CD4-positive, alpha-beta T cell treated with Interleukin-15 for 4 hours (primary cell): Measurements from ENCODE around the gene PPFIA1.
A peak's percentile ranks its signal among the peaks of the same experiment; 100 is the strongest.
"Not testable (repeated sequence)": the region's sequence is repeated elsewhere in the genome, so short reads cannot be mapped to it uniquely, and the experiment has no call there.

Experiments used
- DNase-seq: peaks from one replicate; pipeline ENCODE4 v3.0.0-alpha.2; 2020; ENCODE audit warnings: low spot score

PPFIA1 gene

DNA sequence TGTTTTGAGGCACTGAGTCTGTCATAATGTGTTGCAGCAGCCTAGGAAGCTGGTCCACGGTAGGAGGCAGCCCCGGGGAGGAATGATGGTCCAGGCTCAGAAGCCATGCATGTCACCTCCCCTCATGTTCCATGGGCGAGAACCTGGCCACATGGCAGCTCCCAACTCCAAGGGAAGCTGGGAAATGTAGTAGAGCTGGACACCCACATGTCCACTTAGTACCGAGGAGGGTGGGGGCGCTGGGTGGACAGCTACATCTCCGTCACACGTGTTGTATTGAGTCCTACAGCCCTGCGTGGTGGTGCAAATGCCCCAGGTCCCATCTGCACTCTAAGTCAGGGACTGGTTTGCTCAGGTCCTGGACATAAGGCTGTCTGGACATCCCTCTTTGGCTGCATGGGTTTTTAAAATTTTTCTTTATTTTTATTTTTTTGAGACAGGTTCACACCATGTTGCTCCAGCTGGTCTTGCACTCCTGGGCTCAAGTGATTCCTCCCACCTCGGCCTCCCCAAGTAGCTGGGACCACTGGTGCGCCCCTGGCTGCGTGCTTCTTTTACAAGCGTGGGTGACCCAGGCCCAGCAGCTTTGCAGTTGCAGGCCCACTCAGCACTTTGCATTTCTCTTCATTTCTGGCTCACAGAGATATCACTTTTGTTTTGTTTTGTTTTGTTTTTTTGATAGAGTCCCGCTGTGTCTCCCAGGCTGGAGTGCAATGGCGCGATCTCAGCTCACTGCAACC lies 123.9 kb downstream of the PPFIA1 start:
- no peak for DNase-seq

DNA sequence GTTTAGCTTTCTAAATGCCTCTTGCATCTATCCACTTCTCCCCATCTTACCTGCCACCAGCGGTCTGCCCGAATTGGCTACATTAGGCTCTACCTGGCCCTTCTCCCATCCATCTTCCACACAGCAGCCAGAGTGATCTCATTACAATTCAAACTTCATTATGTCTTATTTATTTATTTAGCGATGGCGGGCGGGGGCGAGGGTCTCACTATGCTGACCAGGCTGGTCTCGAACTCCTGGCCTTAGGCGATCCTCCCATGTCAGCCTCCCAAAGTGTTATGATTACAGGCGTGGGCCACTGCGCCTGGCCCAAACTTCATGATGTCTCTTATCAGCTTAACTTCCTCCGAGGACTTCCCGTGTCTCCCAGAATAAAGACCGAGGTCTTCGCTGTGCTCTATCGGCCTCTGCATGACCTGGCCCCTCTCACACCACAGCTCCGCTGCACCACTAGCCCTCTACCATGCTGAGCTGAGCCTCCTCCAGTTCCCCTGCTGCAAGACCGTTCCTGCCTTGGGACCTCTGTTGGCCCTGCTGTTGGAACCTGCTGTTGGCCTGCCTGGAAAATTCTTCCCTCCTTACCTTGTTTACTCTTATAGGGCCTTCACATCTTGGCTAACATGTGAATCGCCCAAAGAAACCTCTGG lies 127.0 kb downstream of the PPFIA1 start:
- no peak for DNase-seq

DNA sequence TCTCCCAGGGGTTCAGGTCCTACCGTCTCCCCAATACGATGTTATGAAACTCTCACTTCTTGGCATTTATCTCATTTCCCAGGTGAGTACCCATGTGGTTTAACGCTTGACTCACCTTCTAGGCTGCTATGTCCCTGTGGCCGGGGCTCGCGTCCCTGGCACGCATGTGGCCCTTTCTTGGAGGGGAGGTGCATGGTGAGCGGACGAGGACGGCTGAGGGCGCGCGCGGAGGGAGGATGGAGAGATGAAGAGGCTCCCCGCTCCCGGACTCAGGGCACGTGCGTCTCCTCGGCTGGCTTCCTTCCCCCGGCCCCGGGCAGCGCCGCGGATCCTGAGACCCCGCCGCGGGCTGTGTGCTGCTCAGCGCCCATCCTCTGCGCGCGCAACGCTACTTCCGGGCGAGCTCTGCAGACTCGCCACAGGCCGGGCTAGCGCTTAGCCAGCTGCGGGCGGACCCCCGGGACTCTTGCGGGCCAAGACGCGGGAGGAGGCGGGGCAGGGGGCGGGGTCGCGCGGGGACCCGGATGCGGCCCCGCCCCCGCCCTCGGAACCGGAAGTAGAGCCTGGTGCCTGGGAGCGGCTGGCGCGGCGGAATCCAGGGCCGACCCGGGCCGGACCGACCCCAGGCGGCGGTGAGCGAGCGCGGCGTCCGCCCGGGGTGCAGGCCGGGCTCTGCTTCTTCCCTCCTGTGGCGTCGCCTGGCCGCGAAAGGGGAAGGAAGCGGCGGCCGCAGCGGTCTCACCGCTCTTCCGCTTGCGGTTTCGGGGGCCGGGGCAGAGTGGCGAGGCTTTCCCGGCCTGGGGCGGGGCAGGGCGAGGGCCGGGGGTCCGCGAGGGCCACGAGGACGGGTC lies 127.7 kb downstream of the PPFIA1 start, which contains the start of gene CTTN:
CTTN (plus strand) TSS at position 547 of the 851 bp plus-strand sequence. CDS start 8,769 bp downstream, outside the sequence.
- peak; percentile 34 for DNase-seq

DNA sequence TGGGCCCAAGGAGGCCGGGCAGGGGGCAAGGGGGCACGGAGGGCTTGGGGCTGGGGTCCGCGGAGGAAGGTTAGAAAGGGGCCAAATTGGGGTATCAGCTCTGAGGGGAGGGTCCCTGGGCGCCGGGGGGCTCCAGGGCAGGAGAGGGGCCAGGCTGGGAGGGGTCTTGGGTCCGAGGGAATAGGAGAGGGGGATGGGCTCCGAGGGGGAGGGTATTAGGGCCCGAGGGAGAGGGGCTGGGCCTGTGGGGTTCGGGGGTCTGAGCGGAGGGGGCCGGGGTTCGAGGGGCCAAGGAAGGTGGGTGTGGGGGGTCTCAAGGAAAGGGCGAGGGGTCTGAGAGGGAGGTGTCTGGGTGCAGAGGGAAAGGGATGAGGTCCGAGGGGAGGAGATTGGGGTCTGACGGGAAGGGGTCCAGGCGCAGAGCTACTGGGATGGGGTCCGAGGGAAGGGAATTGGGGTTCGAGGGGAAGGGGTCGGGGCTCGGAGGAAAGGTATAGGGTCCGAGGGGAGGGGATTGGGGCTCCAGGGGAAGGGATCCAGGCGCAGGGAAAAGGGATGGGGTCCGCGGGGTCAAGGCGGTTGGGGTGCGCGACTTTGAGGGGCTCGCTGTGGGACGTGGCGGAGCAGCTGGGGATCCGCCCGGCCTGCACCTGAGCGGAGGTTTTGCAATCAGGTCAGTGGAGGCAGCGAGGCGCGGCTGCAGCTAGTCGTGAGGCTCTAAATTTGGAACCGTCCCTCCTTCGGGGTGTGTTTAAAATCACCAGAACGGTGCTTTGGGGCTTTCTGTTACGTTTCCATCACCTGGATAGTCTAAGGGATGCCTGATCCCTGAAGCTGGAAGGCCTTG lies 128.6 kb downstream of the PPFIA1 start:
- DNase-seq = no peak

DNA sequence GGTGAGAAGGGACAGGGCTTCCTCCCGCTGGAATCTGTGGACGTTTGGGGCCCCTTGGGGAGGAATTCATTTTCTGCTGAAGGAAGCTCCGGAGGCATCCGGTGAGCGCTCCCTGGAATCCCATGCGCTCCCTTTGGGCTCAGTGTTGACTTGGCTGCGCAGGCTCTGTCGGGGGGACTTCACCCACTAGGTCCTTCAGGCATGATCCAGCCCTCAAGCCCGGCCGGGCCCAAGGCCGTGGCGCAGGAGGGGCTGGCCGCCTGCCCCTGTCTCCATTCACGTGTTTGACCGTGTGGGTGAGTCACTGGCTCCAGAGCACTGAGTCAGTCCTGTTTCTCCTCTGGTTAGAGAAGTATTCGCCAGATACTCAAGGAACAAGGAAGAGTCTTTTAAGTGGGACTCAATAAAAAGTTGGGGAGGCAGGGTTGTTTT lies 129.2 kb downstream of the PPFIA1 start:
- DNase-seq = no peak

DNA sequence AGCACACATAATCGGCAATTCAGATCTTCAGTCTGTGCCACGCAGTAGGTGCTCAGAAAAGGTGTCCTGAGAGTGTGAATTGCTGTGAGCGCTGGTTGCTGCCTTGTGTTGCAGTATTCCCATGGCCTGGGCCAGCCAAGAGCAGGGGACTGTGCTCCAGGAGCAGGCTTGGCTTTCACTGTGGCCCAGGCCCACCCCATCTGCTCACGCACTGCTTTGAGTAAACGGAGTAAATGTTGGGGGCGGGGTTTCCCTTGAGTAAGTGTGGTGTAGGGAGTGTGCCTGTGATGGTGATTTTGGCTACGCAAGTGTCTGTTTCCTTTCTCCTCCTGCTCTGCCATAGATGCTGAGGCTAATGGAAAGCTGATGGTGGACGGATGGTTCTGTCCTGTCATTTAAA lies 130.2 kb downstream of the PPFIA1 start:
- DNase-seq = no peak

DNA sequence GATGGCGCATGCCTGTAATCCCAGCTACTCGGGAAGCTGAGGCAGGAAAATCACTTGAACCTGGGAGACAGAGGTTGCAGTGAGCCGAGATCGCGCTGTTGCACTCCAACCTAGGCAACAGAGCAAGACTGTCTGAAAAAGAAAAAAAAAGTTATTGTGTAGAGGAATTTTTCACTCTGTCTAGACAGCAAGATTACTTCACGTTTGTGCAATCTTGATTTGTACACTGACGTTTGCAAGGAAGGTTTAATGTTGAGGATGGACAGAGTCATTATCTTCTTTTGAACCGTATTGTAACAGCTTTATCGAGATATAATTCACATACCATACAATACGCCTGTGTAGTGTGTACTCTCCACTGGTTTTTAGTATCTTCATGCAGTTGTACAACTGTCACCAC lies 131.5 kb downstream of the PPFIA1 start:
- DNase-seq = no peak

DNA sequence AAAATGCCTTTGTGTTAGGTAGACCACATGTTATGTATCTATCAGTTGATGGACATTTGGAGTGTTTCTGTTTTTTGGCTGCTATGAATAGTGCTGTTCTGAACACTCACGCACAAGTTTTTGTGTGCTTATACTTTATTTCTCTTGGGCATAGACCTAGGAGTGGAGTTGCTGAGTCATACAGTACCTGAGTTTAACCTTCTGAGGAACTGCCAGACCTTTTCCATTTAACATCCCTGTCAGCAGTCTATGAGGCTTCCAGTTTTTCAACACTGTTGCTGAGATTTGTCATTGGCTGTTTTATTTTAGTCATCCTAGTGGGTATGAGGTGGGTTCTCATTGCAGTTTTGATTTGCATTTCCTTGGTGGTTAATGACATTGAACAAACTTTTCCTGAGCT lies 132.2 kb downstream of the PPFIA1 start:
- DNase-seq = no peak

DNA sequence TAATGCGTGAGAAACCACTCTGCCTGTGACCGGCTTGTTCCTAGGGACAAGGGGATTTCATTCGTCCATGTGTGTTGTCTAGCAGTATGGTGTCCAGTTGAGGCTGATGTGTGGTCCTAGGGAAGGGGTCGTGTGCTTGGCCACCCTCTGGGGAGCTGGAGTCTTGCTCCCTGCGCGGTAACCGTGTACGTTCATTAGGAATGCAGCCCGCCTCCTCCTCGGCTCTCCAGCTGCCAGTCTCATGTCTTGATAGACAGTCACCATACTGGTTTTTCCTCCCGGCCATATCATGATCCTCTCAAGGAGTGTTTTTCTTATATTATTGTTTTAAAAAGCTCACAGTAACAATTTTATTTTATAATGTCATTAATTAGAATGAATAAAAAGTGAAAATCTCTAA lies 133.8 kb downstream of the PPFIA1 start:
- DNase-seq = no peak

DNA sequence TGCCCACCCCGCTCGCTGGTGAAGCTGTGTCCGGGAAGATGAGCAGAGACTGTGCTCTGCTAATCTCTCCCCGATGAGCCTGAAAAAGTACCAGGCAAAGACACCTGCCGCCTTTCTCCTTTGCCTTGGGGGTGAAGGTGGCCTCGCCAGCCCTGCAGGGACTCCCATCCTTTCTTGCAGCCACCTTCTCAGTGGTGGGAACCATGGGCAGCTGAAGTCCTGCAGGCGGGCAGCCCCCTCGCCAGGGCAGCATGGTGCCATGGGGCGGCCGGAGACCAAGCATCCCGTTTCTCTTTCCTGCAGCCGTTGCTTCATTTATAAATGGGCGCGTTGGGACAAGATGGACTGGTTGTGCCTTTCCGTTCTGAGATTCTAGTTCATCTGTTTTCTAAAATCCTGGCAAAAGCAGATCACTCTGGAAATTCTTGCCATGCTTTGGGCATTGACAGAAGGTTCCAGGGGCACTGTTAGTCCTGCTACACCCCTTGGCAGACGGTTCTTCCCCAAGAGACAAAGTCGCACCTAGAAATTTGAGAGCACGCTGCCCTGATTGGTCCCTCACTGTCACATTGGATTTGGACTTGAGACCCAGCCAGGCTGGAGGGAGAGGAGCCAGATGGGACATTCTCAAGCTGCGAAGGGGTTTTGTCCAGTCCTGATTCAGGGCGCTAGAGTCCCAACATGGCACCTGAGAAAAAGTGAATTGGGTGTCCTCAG lies 135.3 kb downstream of the PPFIA1 start:
- DNase-seq = no peak

DNA sequence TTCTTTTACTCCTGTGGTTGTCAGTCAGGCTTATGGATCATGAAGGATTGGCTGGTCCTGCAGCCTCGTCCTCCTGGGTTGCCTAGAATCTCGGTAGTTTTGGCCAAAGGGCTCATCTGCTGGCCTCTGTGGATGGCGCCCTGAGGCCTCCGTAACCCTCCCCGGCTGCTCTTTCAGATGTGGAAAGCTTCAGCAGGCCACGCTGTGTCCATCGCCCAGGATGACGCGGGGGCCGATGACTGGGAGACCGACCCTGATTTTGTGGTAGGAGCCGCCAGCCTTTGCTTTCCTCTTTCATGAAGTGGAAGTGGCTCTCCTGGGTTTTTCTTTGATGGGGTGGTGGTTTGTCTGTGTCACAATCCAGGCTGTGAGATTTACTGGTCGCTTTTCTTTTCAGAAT lies 136.6 kb downstream of the PPFIA1 start:
- no peak for DNase-seq

DNA sequence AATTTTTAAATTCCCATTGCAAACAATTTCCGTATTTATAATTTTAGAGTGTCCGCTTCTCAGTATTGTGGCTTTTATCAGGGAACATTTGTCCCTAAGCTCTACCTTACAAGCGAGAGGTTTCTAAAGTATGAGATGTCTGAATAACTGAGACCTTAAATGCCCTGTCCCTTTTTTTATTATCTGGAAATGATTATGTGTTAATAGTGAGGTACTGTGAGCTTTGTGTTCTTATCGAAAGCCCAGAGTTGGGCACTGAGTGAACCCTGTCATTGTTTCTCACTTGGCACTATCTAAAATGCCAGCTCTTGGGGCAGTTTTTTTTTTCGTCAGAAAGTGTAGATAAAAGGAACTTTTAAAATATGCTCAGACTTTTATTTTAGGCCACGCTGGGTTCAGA lies 137.3 kb downstream of the PPFIA1 start:
- DNase-seq = no peak

DNA sequence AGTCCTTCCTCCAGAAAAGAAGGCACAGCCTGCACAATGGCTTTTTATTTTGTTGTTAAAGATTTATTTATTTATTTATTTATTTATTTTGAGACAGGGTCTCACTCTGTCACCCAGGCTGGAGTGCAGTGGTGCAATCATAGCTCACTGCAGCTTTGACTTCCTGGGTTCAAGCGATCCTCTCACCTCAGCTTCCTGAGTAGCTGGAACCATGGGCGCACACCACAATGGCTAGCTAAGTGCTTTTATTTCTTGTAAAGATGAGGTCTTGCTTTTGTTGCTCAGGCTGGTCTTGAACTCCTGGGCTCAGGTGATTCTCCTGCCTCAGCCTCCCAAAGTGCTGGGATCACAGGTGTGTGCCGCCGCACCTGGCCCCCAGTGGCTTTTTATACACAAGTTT lies 137.8 kb downstream of the PPFIA1 start:
- not testable (repeated sequence) for DNase-seq

DNA sequence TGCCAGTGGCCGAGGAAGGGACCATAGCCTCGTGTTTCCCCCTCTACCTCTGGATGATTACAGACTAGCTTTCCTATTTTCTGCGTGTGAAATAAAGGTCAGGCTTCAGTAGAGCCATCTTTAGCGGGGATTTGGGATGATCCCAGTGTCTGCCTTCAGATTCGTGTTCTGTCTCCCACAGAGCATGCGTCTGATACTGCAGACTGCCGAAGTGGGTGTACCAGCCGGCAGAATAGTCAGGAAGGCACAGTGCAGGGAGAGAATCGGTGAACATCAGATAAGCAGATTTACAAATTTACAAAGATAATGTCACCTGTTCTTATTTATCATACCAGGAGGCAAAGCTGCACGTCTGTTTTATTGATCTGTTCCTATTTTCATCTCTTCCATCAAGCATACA lies 138.9 kb downstream of the PPFIA1 start:
- no peak for DNase-seq

DNA sequence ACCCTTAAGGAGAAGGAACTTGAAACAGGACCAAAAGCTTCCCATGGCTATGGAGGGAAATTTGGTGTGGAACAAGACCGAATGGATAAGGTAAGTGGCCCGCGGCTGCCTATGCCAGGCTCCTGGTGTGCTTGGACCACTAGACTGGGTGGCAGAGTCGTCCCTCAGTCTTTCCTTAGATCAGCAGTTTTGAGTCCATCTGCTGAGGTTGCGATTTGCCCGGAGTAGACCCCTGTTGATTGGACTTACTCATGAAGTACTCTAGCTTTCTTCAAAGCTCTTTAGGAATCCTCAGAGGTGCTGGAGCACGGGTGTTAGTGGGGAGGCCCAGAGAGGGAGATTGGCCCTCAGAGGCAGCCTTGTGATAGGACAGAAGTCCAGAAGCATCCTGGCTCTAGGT lies 139.4 kb downstream of the PPFIA1 start:
- no peak for DNase-seq

DNA sequence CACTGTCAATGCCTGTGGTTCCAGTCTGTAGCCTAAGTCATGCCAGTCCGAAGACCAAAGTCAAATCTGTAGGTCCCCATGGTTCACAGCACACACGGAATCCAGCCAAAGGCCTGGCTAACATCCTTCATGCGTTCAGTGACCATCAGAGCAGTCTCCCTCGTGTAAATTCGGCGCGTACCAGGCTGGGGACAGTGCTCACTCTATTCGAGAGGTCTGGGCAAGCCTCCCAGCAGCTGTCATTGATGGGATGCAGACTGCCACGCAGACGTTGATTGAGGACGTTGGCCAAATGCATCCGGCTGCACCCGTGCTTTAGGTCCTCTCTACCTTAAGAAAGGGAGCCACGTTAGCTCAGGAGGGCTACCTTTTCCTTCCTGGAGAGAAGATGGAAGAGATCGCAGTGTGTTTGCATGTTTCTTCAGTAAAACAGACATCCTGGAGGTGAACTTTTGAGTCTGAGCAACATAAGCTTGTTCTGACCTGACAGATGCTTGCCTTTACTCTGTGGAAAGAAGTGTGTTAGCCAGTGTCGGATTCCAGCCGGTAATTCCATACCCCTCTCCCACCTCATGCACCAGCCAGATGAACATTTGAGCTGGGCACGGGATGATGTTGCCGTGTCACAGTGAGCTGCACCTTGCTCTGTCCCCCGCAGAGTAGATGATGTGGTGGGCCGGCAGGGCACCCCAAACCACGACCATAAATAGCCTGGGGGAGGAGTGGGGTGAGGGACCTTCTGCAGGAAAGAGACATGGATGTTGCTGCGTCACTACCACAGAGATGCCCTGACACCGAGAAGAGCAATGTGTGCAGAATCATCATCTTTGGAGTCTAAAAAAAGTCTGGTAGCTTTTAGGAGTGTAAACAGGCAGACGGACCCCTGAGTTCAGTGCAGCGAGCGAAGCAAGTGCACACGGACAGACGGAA lies 140.1 kb downstream of the PPFIA1 start:
- DNase-seq = no peak

DNA sequence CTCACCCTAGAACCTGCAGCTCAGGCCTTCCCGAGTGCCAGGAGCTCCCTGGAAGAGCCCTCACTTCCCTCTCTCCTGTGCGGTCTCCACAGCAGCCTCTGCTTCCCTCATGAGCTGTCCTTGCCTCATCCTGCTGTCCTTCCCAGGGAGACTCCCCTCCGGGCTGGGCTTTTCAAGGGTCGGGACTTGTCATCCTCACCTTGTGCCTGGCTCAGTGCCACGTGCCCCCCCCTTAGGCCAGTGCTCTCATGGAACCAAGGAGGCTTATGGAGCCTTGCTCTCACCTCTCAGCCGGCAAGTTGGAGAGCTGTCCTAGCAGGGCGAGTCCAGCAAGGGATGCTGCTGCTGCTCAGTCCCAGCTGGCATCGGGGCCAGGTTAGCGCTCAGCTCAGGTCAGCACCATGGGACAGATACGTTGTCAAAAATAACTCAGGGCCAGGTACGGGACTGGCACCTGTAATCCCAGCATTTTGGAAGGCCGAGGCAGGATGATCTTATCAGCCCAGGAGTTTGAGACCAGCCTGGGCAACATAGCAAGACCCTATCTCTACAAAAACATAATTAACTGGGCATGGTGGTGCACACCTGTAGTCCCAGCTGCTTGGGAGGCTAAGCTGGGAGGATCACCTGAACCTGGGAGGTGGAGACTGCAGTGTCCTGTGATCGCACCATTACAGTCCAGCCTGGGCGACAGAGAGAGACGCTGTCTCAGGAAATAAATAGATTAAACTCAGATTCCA lies 141.4 kb downstream of the PPFIA1 start:
- DNase-seq = no peak

DNA sequence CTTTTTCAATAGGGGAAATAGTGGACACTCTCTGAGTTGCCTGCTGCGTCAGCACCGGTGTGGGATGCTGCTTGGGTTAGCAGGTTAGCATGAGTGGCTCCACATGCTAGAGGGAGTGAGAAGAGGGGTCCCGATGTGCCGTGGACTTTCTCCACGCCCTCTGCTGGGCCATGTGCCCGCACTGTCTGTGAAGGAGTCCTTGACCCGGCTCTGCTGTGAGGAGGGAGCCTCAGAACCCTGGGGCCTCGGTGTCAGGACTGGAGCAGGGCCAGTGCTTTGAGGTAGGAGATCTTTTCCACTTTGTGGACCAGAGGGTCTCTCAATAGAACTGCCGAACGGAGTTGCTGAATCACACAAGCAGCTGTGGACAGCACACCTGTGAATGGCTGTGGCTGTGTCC lies 142.7 kb downstream of the PPFIA1 start:
- no peak for DNase-seq

DNA sequence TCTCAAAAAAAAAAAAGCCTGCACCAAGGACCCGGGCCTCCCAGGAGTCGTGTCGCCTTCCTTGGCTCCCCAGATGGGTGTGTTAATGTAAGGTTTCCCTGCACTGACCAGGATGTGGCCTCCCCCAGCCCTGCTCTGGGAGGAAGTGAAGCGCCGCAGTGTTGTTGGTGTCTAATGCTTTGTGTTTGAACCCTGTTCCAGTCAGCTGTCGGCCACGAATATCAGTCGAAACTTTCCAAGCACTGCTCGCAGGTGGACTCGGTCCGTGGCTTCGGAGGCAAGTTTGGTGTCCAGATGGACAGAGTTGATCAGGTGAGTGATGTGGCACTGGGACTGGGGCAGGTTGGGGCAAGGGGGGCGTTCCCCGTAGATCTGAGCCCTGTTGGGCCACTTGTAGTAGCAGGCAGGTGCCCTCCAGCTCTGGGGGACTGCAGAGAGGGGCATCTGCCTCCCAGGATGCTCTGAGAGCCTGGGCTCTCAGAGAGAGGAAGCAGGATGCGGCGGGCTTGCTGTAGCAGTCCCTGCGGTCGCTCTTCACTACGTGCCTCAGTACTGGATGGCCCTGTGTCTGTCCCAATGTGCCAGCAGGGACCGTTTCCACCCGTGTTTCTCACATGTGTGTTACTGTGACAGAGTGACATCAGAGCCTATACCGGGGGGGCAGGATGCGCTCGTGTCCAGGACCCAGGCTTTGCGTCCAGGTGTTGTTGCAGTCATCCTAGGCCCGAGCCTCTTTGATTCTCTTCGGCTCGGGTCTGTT lies 144.0 kb downstream of the PPFIA1 start:
- DNase-seq = no peak
